ENCODE results near the gene PFDN2. TPM values are rescaled to one million over a fixed set of nuclear protein-coding genes. Genes with fewer than 3 reads are reported as not detected.

The PFDN2 gene
- total RNA-seq, 4 donors from 2014 or later: 23.8 to 58.2 (median 30.3) TPM

DNA sequence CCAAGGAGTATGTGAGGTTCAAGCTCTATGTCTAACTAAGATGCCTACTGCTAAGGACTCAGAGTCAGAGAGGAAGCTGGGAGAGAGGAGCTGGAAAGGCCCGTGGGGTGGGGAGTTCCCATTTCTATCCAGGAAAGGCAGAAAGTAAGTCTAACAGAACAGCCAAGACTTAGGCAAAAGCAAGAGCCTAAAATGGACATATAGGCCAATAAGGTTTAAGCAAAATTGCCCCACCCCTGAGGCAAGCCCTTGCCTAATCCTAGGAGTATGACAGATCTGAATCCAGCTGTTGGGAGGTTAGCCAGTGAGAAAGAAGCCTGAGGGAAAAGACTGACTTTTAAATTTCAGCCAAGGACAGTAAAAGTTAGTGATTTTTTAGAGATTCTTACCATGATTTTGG lies 21.3 kb downstream of the PFDN2 start:
- Histone ChIP-seq H3K9me3 (no peaks in the 10 kb centered on the region), H3K4me3 (replicated peaks in 1 of 3) (no peak overlapping the region), H3K27me3 (no peaks in the 10 kb centered on the region), H3K36me3 (peaks cover 1 to 2% of the 10 kb centered on the region in 2 donors), H3K27ac (peak overlapping the region in 1 of 3 donors; percentile 18), H3K4me1 (peaks cover 7 to 8% of the 10 kb centered on the region in 2 donors)
- WGBS, 2 donors: 60 to 65% methylated on average over 1 of the region's 1 CpG
- intact Hi-C loops (cut with DNase I): loop anchor here (5.0 to 10.0 kb wide), 3 partner anchors 52 to 262 kb away; partner anchors contain the start of gene USF1
- no peak for TF ChIP-seq POLR2A (IDR thresholded peaks at IDR 0.05)
- TF ChIP-seq, protein P1, sequence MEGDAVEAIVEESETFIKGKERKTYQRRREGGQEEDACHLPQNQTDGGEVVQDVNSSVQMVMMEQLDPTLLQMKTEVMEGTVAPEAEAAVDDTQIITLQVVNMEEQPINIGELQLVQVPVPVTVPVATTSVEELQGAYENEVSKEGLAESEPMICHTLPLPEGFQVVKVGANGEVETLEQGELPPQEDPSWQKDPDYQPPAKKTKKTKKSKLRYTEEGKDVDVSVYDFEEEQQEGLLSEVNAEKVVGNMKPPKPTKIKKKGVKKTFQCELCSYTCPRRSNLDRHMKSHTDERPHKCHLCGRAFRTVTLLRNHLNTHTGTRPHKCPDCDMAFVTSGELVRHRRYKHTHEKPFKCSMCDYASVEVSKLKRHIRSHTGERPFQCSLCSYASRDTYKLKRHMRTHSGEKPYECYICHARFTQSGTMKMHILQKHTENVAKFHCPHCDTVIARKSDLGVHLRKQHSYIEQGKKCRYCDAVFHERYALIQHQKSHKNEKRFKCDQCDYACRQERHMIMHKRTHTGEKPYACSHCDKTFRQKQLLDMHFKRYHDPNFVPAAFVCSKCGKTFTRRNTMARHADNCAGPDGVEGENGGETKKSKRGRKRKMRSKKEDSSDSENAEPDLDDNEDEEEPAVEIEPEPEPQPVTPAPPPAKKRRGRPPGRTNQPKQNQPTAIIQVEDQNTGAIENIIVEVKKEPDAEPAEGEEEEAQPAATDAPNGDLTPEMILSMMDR (IDR thresholded peaks at IDR 0.05): no peak
- no peak for DNase-seq

DNA sequence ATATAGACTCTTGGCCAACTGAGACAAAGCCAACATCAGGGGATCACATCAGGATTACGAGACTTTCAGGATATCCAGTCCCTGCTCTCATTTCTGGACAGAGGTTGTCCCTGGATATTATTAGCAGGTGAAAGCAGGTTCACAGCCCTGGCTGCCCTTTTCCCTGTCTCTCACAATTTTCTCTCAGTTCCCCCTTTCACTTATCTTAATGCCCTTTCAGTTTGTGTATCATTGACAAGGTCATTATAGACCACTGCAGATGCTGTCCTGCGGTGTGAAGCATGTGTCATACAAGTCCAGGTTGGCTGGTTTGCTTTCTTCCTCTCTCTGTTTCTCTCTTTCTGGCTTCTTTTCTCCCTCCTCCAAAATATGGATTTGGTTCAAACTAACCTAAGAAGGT lies 21.8 kb downstream of the PFDN2 start:
- WGBS, 2 donors: 90 to 95% methylated on average over 2 of the region's 2 CpGs
- no peak for TF ChIP-seq POLR2A (IDR thresholded peaks at IDR 0.05)
- TF ChIP-seq, protein P1 (IDR thresholded peaks at IDR 0.05): no peak
- no peak for DNase-seq
- Histone ChIP-seq H3K4me1 (peaks cover 7 to 8% of the 10 kb centered on the region in 2 donors), H3K36me3 (no peaks in the 10 kb centered on the region), H3K4me3 (replicated peaks in 1 of 3) (no peak overlapping the region), H3K9me3 (no peaks in the 10 kb centered on the region), H3K27ac (no peak overlapping the region), H3K27me3 (no peaks in the 10 kb centered on the region)
- intact Hi-C loops (cut with DNase I): loop anchor here (5.0 to 10.0 kb wide), 3 partner anchors 51 to 261 kb away; partner anchors contain the start of gene USF1

DNA sequence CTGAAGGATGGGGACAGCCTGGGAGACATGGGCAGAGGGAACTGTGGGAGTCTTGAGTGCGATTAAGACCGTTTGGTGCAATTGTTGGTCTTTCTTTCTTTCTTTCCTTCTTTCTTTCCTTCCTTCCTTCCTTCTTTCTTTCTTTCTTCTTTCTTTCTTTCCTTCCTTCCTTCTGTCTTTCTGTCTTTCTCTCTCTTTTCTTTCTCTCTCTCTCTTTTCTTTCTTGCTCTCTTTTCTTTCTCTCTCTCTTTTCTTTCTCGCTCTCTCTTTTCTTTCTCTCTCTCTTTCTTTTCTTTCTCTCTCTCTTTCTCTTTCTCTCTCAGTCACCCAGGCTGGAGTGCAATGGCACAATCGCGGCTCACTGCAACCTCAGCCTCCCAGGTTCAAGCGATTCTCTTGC lies 22.6 kb downstream of the PFDN2 start:
- H3K4me1 ChIP-seq: peaks cover 7 to 8% of the 10 kb centered on the region in 2 donors
- intact Hi-C loops (cut with DNase I): loop anchor here (5.0 to 10.0 kb wide), 3 partner anchors 50 to 260 kb away; partner anchors contain the start of gene USF1
- no peaks in the 10 kb centered on the region for H3K27me3 ChIP-seq
- WGBS, 2 donors: 92 to 93% methylated on average over 6 of the region's 6 CpGs
- TF ChIP-seq, protein P1 (IDR thresholded peaks at IDR 0.05): no peak
- TF ChIP-seq POLR2A (IDR thresholded peaks at IDR 0.05): no peak
- H3K36me3 ChIP-seq: no peaks in the 10 kb centered on the region
- no peak overlapping the region for H3K4me3 ChIP-seq (replicated peaks in 1 of 3)
- no peaks in the 10 kb centered on the region for H3K9me3 ChIP-seq
- DNase-seq: no peak
- no peak overlapping the region for H3K27ac ChIP-seq

DNA sequence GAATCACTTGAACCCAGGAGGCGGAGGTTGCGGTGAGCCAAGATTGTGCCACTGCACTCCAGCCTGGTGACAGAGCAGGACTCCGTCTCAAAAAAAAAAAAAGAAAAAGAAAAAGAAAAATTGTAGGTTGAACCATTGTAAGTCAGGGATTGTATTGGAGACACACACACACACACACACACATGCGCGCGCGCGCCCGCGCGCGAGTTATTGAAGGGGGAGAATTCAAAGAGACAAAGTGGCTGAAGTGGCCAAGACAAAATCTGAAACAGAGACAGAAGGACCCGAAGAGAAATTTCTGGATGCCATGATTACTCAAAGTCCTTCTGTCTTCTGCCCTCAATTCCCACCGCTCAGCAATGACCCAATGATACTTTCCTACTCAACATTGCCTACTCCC lies 23.4 kb downstream of the PFDN2 start:
- H3K9me3 ChIP-seq: no peaks in the 10 kb centered on the region
- H3K36me3 ChIP-seq: no peaks in the 10 kb centered on the region
- WGBS, 2 donors: 90 to 94% methylated on average over 14 of the region's 14 CpGs
- H3K4me1 ChIP-seq: peaks cover 8 to 10% of the 10 kb centered on the region in 2 donors
- no peak overlapping the region for H3K27ac ChIP-seq
- no peak for DNase-seq
- no peak for TF ChIP-seq POLR2A (IDR thresholded peaks at IDR 0.05)
- TF ChIP-seq, protein P1 (IDR thresholded peaks at IDR 0.05): no peak
- intact Hi-C loops (cut with DNase I): loop anchor here (10.0 kb wide), 2 partner anchors 50 to 260 kb away; partner anchors contain the start of gene USF1
- no peaks in the 10 kb centered on the region for H3K27me3 ChIP-seq
- no peak overlapping the region for H3K4me3 ChIP-seq (replicated peaks in 1 of 3)

DNA sequence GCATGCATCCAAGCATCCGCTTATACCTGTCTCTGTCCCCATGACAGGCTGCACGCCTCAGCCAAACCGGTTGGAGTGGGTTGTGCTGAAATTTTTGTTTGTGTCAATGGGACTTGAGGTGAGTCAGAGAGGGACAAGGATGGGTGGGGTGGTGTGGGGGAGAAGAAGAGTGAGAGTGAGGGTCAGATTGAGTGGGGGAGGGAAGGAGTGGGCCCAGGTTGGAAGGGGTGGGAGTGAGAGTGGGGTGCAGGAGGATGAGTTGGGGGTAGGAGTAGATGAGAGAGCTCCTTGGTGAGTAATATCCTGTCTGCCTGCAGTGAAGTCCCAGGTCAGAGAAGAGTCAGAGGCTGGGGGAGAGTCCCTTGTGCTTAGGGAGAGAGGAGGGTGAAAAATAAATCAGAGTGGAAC lies 25.2 kb downstream of the PFDN2 start:
- TF ChIP-seq, protein P1 (IDR thresholded peaks at IDR 0.05): no peak
- no peak for TF ChIP-seq POLR2A (IDR thresholded peaks at IDR 0.05)
- Histone ChIP-seq H3K4me3 (replicated peaks in 1 of 3) (no peak overlapping the region), H3K4me1 (peaks cover 4 to 8% of the 10 kb centered on the region in 2 donors), H3K36me3 (no peaks in the 10 kb centered on the region), H3K9me3 (no peaks in the 10 kb centered on the region), H3K27me3 (no peaks in the 10 kb centered on the region), H3K27ac (no peak overlapping the region)
- intact Hi-C loops (cut with DNase I): loop anchor here (10.0 kb wide), 2 partner anchors 48 to 258 kb away; partner anchors contain the start of gene USF1
- WGBS, 2 donors: 62 to 64% methylated on average over 3 of the region's 3 CpGs
- DNase-seq: no peak

All from thyroid gland (tissue), 4 donors.